Measurements from ENCODE around the gene FUT7.

Gene FUT7

DNA sequence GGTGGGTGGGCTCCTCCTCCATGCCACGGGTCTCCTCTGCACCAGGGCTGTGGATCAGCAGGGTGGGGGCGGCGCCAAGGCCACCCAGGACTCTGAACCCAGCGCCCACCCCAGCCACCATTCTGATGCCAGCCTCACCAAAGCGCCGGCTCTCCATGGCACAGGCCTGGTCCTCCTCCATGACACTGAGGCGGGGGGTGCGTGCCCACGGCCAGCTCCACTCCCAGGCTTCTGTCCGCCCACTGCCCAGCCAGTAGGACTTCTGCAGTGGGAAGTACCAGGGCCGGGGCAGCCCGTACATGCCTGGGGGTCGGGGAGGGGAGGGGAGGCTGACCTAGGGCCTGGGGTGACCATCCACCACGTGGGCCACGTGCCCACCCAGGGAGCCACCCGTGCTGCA lies 15.5 kb downstream of the FUT7 start:
- H3K56ac ChIP-seq (ENCODE audit: low read length), result no peak overlapping the region
- no peak overlapping the region for H4K5ac ChIP-seq (ENCODE audit: low read length)
- H2BK120ac ChIP-seq (ENCODE audit: low read depth, low read length), result no peak overlapping the region
- no peak overlapping the region for H2AK5ac ChIP-seq (ENCODE audit: low read length)
- H3K4me1 ChIP-seq (ENCODE audit: control insufficient read depth, low read depth, low read length), result no peaks in the 10 kb centered on the region
- H2BK5ac ChIP-seq (ENCODE audit: low read length), result no peak overlapping the region
- WGBS (ENCODE audit: extremely low coverage, insufficient coverage, low lambda C conversion rate), result no CpG with 5 or more reads among the region's 16 CpGs
- no peaks in the 10 kb centered on the region for H3K36me3 ChIP-seq (ENCODE audit: control insufficient read depth, insufficient read depth, low read length)
- H3K27me3 ChIP-seq (ENCODE audit: insufficient read depth, low read length, poor library complexity), result no peaks in the 10 kb centered on the region
- no peak overlapping the region for H3K4me3 ChIP-seq (ENCODE audit: low read length)
- H3K18ac ChIP-seq (ENCODE audit: low read length), result no peak overlapping the region
- no peak for DNase-seq
- no peak overlapping the region for H3K4me2 ChIP-seq (ENCODE audit: low read length)
- no peak overlapping the region for H3K23ac ChIP-seq (ENCODE audit: low read length)
- H3K4ac ChIP-seq (ENCODE audit: low read depth, low read length), result no peak overlapping the region
- H3K79me2 ChIP-seq (ENCODE audit: control insufficient read depth, insufficient read depth, low read length), result no peaks in the 10 kb centered on the region
- no peak overlapping the region for H2BK15ac ChIP-seq (replicated peaks; ENCODE audit: low read depth)
- H4K8ac ChIP-seq (ENCODE audit: low read depth, low read length), result no peak overlapping the region
- H3K79me1 ChIP-seq (ENCODE audit: low read length), result no peaks in the 10 kb centered on the region
- no peak overlapping the region for H3K9ac ChIP-seq (ENCODE audit: low read length)
- H3K27ac ChIP-seq (ENCODE audit: low read depth, low read length), result no peak overlapping the region

DNA sequence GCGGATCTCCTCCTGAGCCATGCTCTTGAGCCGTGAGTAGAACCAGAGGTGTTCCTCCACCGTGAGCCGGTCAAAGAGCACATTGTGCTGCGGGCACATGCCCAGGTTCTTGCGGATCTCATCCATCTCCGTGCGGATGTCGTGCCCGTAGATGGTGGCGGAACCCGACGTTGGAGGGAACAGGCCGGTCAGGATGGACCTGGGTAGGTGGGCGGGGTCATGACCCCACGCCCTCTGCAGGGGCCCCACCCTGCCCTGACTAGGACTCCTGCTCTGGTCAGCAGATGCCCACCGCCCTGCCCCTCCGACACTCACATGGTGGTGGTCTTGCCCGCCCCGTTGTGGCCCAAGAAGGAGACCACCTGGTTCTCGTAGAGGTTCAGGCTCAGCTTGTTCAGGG lies 15.9 kb downstream of the FUT7 start:
- Histone ChIP-seq H3K4me3 (ENCODE audit: low read length) (no peak overlapping the region), H3K79me1 (ENCODE audit: low read length) (no peaks in the 10 kb centered on the region), H4K8ac (ENCODE audit: low read depth, low read length) (no peak overlapping the region), H3K4me1 (ENCODE audit: control insufficient read depth, low read depth, low read length) (no peaks in the 10 kb centered on the region), H3K18ac (ENCODE audit: low read length) (no peak overlapping the region), H2AK5ac (ENCODE audit: low read length) (no peak overlapping the region), H3K27ac (ENCODE audit: low read depth, low read length) (no peak overlapping the region), H2BK15ac (replicated peaks; ENCODE audit: low read depth) (no peak overlapping the region), H3K23ac (ENCODE audit: low read length) (no peak overlapping the region), H2BK5ac (ENCODE audit: low read length) (no peak overlapping the region), H3K4me2 (ENCODE audit: low read length) (no peak overlapping the region), H2BK120ac (ENCODE audit: low read depth, low read length) (no peak overlapping the region), H4K5ac (ENCODE audit: low read length) (no peak overlapping the region), H3K9ac (ENCODE audit: low read length) (no peak overlapping the region), H3K27me3 (ENCODE audit: insufficient read depth, low read length, poor library complexity) (no peaks in the 10 kb centered on the region), H3K36me3 (ENCODE audit: control insufficient read depth, insufficient read depth, low read length) (no peaks in the 10 kb centered on the region), H3K56ac (ENCODE audit: low read length) (no peak overlapping the region), H3K4ac (ENCODE audit: low read depth, low read length) (no peak overlapping the region), H3K79me2 (ENCODE audit: control insufficient read depth, insufficient read depth, low read length) (no peaks in the 10 kb centered on the region)
- no peak for DNase-seq
- WGBS (ENCODE audit: extremely low coverage, insufficient coverage, low lambda C conversion rate), result no CpG with 5 or more reads among the region's 21 CpGs

DNA sequence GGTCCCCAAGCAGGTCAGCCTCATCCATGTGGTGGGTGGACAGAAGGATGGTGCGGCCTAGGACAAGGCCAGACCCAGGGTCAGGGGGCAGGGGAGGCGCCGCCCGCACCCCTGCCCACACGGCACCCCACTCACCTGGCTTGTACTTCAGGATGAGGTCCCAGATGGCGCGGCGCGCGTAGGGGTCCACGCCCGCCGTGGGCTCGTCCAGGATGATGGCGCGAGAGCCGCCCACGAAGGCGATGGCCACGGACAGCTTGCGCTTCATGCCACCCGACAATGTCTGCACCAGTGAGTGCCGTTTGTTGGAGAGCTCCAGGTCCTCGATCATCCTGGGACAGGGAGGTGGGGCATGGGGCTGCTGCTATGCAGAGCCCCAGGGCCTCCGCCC lies 16.4 kb downstream of the FUT7 start:
- Histone ChIP-seq H4K5ac (ENCODE audit: low read length) (no peak overlapping the region), H2AK5ac (ENCODE audit: low read length) (no peak overlapping the region)

DNA sequence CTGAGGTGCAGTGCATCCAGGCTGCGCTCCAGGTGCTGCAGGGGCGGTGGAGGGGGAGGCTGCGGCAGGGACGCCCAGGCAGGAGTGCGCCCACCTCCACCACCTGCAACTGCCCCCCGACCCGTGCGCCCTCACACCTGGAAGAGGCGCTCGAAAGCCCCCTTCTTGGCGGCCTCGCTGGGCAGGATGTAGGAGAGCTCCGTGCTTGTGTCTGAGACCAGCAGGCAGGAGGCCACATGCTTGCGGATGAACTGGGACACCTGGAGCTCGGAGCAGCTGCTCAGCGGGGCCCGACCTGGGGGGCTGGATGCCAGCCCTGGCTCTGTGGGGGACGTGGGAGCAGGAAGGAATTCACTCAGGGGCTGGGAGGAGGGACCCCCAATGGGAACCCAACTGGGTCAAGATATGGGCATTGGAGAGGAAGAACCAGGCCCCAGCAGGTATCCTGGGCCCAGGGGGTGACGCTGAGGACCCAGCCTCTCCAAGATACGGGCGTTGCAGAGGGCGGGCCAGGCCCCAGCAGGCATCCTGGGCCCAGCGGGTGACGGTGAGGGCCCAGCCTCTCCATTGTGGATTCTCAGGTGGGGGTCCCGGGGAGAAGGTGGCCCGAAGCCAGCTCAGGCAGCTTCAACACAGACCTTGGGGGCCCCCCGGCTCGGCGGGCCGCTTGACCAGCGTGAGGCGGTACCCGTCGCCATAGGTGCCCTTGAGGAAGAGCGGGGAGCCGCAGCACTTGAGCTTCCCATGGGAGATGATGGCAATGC lies 16.9 kb downstream of the FUT7 start:
- H4K5ac ChIP-seq (ENCODE audit: low read length), result no peak overlapping the region
- no peaks in the 10 kb centered on the region for H3K36me3 ChIP-seq (ENCODE audit: control insufficient read depth, insufficient read depth, low read length)
- no peak overlapping the region for H2BK5ac ChIP-seq (ENCODE audit: low read length)
- no peak overlapping the region for H3K4me2 ChIP-seq (ENCODE audit: low read length)
- H3K23ac ChIP-seq (ENCODE audit: low read length), result no peak overlapping the region
- no peak overlapping the region for H3K4me3 ChIP-seq (ENCODE audit: low read length)
- no peak for DNase-seq
- H2BK120ac ChIP-seq (ENCODE audit: low read depth, low read length), result no peak overlapping the region
- H3K27ac ChIP-seq (ENCODE audit: low read depth, low read length), result no peak overlapping the region
- H3K4me1 ChIP-seq (ENCODE audit: control insufficient read depth, low read depth, low read length), result no peaks in the 10 kb centered on the region
- H3K79me2 ChIP-seq (ENCODE audit: control insufficient read depth, insufficient read depth, low read length), result no peaks in the 10 kb centered on the region
- WGBS (ENCODE audit: extremely low coverage, insufficient coverage, low lambda C conversion rate), result no CpG with 5 or more reads among the region's 36 CpGs
- no peak overlapping the region for H3K56ac ChIP-seq (ENCODE audit: low read length)
- no peak overlapping the region for H2AK5ac ChIP-seq (ENCODE audit: low read length)
- no peak overlapping the region for H3K4ac ChIP-seq (ENCODE audit: low read depth, low read length)
- H2BK15ac ChIP-seq (replicated peaks; ENCODE audit: low read depth), result no peak overlapping the region
- H3K27me3 ChIP-seq (ENCODE audit: insufficient read depth, low read length, poor library complexity), result no peaks in the 10 kb centered on the region
- no peaks in the 10 kb centered on the region for H3K79me1 ChIP-seq (ENCODE audit: low read length)
- H3K18ac ChIP-seq (ENCODE audit: low read length), result no peak overlapping the region
- no peak overlapping the region for H4K8ac ChIP-seq (ENCODE audit: low read depth, low read length)
- no peak overlapping the region for H3K9ac ChIP-seq (ENCODE audit: low read length)

More for the DNA sequence above, 16.4 kb downstream of the FUT7 start:
- Histone ChIP-seq H2BK15ac (replicated peaks; ENCODE audit: low read depth) (no peak overlapping the region), H2BK120ac (ENCODE audit: low read depth, low read length) (no peak overlapping the region), H3K9ac (ENCODE audit: low read length) (no peak overlapping the region), H3K27ac (ENCODE audit: low read depth, low read length) (no peak overlapping the region), H3K4me3 (ENCODE audit: low read length) (no peak overlapping the region), H3K27me3 (ENCODE audit: insufficient read depth, low read length, poor library complexity) (no peaks in the 10 kb centered on the region), H3K56ac (ENCODE audit: low read length) (no peak overlapping the region), H3K23ac (ENCODE audit: low read length) (no peak overlapping the region), H3K18ac (ENCODE audit: low read length) (no peak overlapping the region), H3K79me2 (ENCODE audit: control insufficient read depth, insufficient read depth, low read length) (no peaks in the 10 kb centered on the region), H3K4me1 (ENCODE audit: control insufficient read depth, low read depth, low read length) (no peaks in the 10 kb centered on the region), H3K4ac (ENCODE audit: low read depth, low read length) (no peak overlapping the region), H3K4me2 (ENCODE audit: low read length) (no peak overlapping the region), H2BK5ac (ENCODE audit: low read length) (no peak overlapping the region), H4K8ac (ENCODE audit: low read depth, low read length) (no peak overlapping the region), H3K36me3 (ENCODE audit: control insufficient read depth, insufficient read depth, low read length) (no peaks in the 10 kb centered on the region), H3K79me1 (ENCODE audit: low read length) (no peaks in the 10 kb centered on the region)
- DNase-seq, result no peak
- no CpG with 5 or more reads among the region's 25 CpGs for WGBS (ENCODE audit: extremely low coverage, insufficient coverage, low lambda C conversion rate)

DNA sequence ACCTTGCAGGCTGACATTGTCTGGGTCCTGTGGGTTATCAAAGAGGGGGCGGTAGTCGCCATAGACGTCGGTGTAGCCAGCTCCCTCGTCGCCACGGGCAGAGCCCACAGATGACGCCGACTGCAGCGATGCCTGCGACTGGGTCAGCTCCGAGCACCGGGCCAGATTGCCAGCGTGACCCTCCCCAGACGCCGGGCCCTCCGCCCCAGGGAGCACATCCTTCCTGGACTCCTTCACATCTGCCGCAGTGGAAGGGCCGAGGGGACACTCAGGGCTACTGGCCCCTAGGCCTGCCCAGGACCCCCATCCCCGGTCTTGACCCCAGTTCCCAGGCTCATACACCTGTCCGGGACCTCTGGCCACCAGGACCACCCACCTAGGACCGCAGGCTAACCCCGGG lies 17.7 kb downstream of the FUT7 start:
- Histone ChIP-seq H3K36me3 (ENCODE audit: control insufficient read depth, insufficient read depth, low read length) (no peaks in the 10 kb centered on the region), H3K4me1 (ENCODE audit: control insufficient read depth, low read depth, low read length) (no peaks in the 10 kb centered on the region), H3K79me1 (ENCODE audit: low read length) (no peaks in the 10 kb centered on the region), H3K9ac (ENCODE audit: low read length) (no peak overlapping the region), H3K56ac (ENCODE audit: low read length) (no peak overlapping the region), H2BK5ac (ENCODE audit: low read length) (no peak overlapping the region), H3K79me2 (ENCODE audit: control insufficient read depth, insufficient read depth, low read length) (no peaks in the 10 kb centered on the region), H3K27ac (ENCODE audit: low read depth, low read length) (no peak overlapping the region), H3K4ac (ENCODE audit: low read depth, low read length) (no peak overlapping the region), H3K4me3 (ENCODE audit: low read length) (no peak overlapping the region), H2BK15ac (replicated peaks; ENCODE audit: low read depth) (no peak overlapping the region), H3K23ac (ENCODE audit: low read length) (no peak overlapping the region), H3K18ac (ENCODE audit: low read length) (no peak overlapping the region), H3K27me3 (ENCODE audit: insufficient read depth, low read length, poor library complexity) (no peaks in the 10 kb centered on the region), H3K4me2 (ENCODE audit: low read length) (no peak overlapping the region), H4K5ac (ENCODE audit: low read length) (no peak overlapping the region), H2AK5ac (ENCODE audit: low read length) (no peak overlapping the region), H4K8ac (ENCODE audit: low read depth, low read length) (no peak overlapping the region), H2BK120ac (ENCODE audit: low read depth, low read length) (no peak overlapping the region)
- no CpG with 5 or more reads among the region's 23 CpGs for WGBS (ENCODE audit: extremely low coverage, insufficient coverage, low lambda C conversion rate)
- no peak for DNase-seq

DNA sequence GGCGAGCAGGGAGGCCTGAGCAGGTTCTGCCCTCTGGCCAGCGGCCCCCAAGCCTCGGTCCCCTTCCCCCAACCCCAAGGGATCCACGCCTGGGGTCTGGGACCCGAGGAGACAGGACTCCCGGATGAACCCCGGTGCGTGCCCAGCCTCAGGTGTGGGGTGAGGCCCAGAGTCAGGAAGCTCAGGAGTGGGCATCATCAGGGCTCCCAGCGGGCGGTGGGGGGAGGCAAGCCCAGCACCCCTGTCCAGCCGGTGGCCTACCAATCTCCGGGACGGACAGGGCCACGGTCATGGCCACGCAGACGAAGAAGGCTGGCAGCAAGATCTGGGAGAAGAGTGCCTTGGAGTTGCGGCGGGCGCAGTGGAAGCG lies 18.3 kb downstream of the FUT7 start:
- no peak overlapping the region for H2BK120ac ChIP-seq (ENCODE audit: low read depth, low read length)
- H2BK15ac ChIP-seq (replicated peaks; ENCODE audit: low read depth), result no peak overlapping the region
- H3K79me2 ChIP-seq (ENCODE audit: control insufficient read depth, insufficient read depth, low read length), result no peaks in the 10 kb centered on the region
- no peak overlapping the region for H2AK5ac ChIP-seq (ENCODE audit: low read length)
- no peak overlapping the region for H4K5ac ChIP-seq (ENCODE audit: low read length)
- DNase-seq, result no peak
- no CpG with 5 or more reads among the region's 20 CpGs for WGBS (ENCODE audit: extremely low coverage, insufficient coverage, low lambda C conversion rate)
- no peak overlapping the region for H3K4me3 ChIP-seq (ENCODE audit: low read length)
- no peak overlapping the region for H3K9ac ChIP-seq (ENCODE audit: low read length)
- H3K4ac ChIP-seq (ENCODE audit: low read depth, low read length), result no peak overlapping the region
- H3K4me2 ChIP-seq (ENCODE audit: low read length), result no peak overlapping the region
- H3K27ac ChIP-seq (ENCODE audit: low read depth, low read length), result no peak overlapping the region
- H3K56ac ChIP-seq (ENCODE audit: low read length), result no peak overlapping the region
- no peaks in the 10 kb centered on the region for H3K79me1 ChIP-seq (ENCODE audit: low read length)
- no peak overlapping the region for H3K23ac ChIP-seq (ENCODE audit: low read length)
- H3K18ac ChIP-seq (ENCODE audit: low read length), result no peak overlapping the region
- H3K27me3 ChIP-seq (ENCODE audit: insufficient read depth, low read length, poor library complexity), result no peaks in the 10 kb centered on the region
- H3K4me1 ChIP-seq (ENCODE audit: control insufficient read depth, low read depth, low read length), result no peaks in the 10 kb centered on the region
- H2BK5ac ChIP-seq (ENCODE audit: low read length), result no peak overlapping the region
- H4K8ac ChIP-seq (ENCODE audit: low read depth, low read length), result no peak overlapping the region
- H3K36me3 ChIP-seq (ENCODE audit: control insufficient read depth, insufficient read depth, low read length), result no peaks in the 10 kb centered on the region

Measured in mesendoderm (in vitro differentiated cells).